Breast epithelium (tissue), 4 donors: ENCODE measurements around the gene KIFAP3. TPM values are rescaled to one million over a fixed set of nuclear protein-coding genes. Genes with fewer than 3 reads are reported as not detected.
A peak's percentile ranks its signal among the peaks of the same experiment; 100 is the strongest.

Experiments used
- DNase-seq, 2 donors: peaks; one replicate each; pipeline ENCODE4 v3.0.0-alpha.2; 2019; ENCODE audit warnings: low spot score in 2 of 2
- H3K27ac ChIP-seq, 2 donors: fragments of 200-600 bp; sonication (generic) in 1 of 2; one replicate each; pipeline ENCODE4 v1.5.1; 2016 to 2019; ENCODE audit warnings: mild to moderate bottlenecking in 1 of 2
- H3K27me3 ChIP-seq, 2 donors: fragments of 200-600 bp; sonication (generic) in 1 of 2; one replicate each; pipeline versions ENCODE4 v1.5.1 to v1.6.0; 2017 to 2019; ENCODE audit warnings: control low read depth in 1 of 2, mild to moderate bottlenecking in 1 of 2
- H3K36me3 ChIP-seq: fragments of 200-600 bp; one replicate; pipeline ENCODE4 v1.5.1; 2019
- H3K4me1 ChIP-seq, 2 donors: fragments of 200-600 bp; sonication (generic); one replicate each; pipeline ENCODE4 v1.5.1; 2016 to 2019; ENCODE audit warnings: control low read depth in 1 of 2
- H3K4me3 ChIP-seq, 3 donors: fragments of 200-600 bp; sonication (generic); 1 replicate in 2 of 3; 2 replicates in 1 of 3; pipeline ENCODE4 v1.5.1; 2016 to 2019; ENCODE audit warnings: mild to moderate bottlenecking in 3 of 3, moderate library complexity in 2 of 3
- H3K9me3 ChIP-seq, 2 donors: fragments of 200-600 bp; sonication (generic) in 1 of 2; one replicate each; pipeline ENCODE4 v1.5.1; 2016 to 2019; ENCODE audit warnings: control low read depth in 1 of 2
- CTCF ChIP-seq, 3 donors: fragments of 450-650 bp; IDR thresholded peaks; one replicate each; pipeline ENCODE4 v1.5.1; 2016 to 2017; ENCODE audit warnings: antibody characterized with exemption in 3 of 3, mild to moderate bottlenecking in 3 of 3, moderate library complexity in 3 of 3
- POLR2A ChIP-seq: fragments of 450-650 bp; IDR thresholded peaks from one replicate; pipeline ENCODE4 v1.6.1; 2016; ENCODE audit warnings: antibody characterized with exemption, mild to moderate bottlenecking, moderate library complexity
- POLR2AphosphoS5 ChIP-seq, 3 donors: sonication (generic); formaldehyde crosslinking; IDR thresholded peaks; one replicate each; pipeline ENCODE4 v1.6.1; 2017; ENCODE audit warnings: antibody characterized with exemption in 3 of 3
- intact Hi-C: fragments of 100-400 bp; cut with DNase I; formaldehyde crosslinking; loops from one replicate; pipeline ENCODE4 v1.15.1; 2023; ENCODE audit warnings: low total_unique reads
- total RNA-seq, 3 donors: library from RNA; depleted of rRNA; stranded (reverse); fragments of >200 nt; gene quantifications; one replicate each; pipeline ENCODE4 v1.1.0, GENCODE V29; 2016

The KIFAP3 gene
- total RNA-seq, 3 donors from 2014 or later = 29.0 to 41.1 (median 37.7) TPM

- DNase-seq = no peak
- Histone ChIP-seq H3K4me3 (no peak overlapping the region), H3K9me3 (no peaks in the 10 kb centered on the region), H3K27ac (peak overlapping the region in 1 of 2 donors; percentile 14), H3K36me3 (no peaks in the 10 kb centered on the region), H3K27me3 (no peaks in the 10 kb centered on the region), H3K4me1 (no peaks in the 10 kb centered on the region)
- intact Hi-C loops = no loop called here
- TF ChIP-seq POLR2AphosphoS5 (IDR thresholded peaks at IDR 0.05) = no peak
- no peak for TF ChIP-seq CTCF (IDR thresholded peaks at IDR 0.05)
- TF ChIP-seq POLR2A = no peak
These were observed 74.7 kb downstream of the KIFAP3 start for GRCh38 chr1:169999761-170000160.

GRCh38 chr1:169999331-169999741, 75.2 kb downstream of the KIFAP3 start:
- H3K4me1 ChIP-seq = no peaks in the 10 kb centered on the region
- no peaks in the 10 kb centered on the region for H3K36me3 ChIP-seq
- TF ChIP-seq POLR2A (no peak), POLR2AphosphoS5 (IDR thresholded peaks at IDR 0.05) (no peak), CTCF (IDR thresholded peaks at IDR 0.05) (no peak)
- H3K9me3 ChIP-seq = no peaks in the 10 kb centered on the region
- no peaks in the 10 kb centered on the region for H3K27me3 ChIP-seq
- peak overlapping the region in 1 of 2 donors; percentile 14 for H3K27ac ChIP-seq
- DNase-seq = no peak
- intact Hi-C loops = no loop called here
- H3K4me3 ChIP-seq = no peak overlapping the region

- Histone ChIP-seq H3K27ac (no peak overlapping the region), H3K4me3 (no peak overlapping the region), H3K27me3 (no peaks in the 10 kb centered on the region), H3K9me3 (no peaks in the 10 kb centered on the region), H3K36me3 (no peaks in the 10 kb centered on the region), H3K4me1 (no peaks in the 10 kb centered on the region)
- DNase-seq = no peak
- intact Hi-C loops = no loop called here
- TF ChIP-seq POLR2AphosphoS5 (IDR thresholded peaks at IDR 0.05) (no peak), CTCF (IDR thresholded peaks at IDR 0.05) (no peak)
These were observed 78.5 kb downstream of the KIFAP3 start for GRCh38 chr1:169995993-169996392.

- Histone ChIP-seq H3K27ac (no peak overlapping the region), H3K4me3 (no peak overlapping the region), H3K4me1 (no peaks in the 10 kb centered on the region), H3K27me3 (no peaks in the 10 kb centered on the region), H3K36me3 (no peaks in the 10 kb centered on the region), H3K9me3 (no peaks in the 10 kb centered on the region)
- TF ChIP-seq POLR2AphosphoS5 (IDR thresholded peaks at IDR 0.05) = no peak
- no peak for TF ChIP-seq POLR2A
- TF ChIP-seq CTCF (IDR thresholded peaks at IDR 0.05) = no peak
- DNase-seq = no peak
- intact Hi-C loops = no loop called here
These were observed 85.2 kb downstream of the KIFAP3 start for GRCh38 chr1:169989246-169989645.

GRCh38 chr1:169985757-169986156, 88.7 kb downstream of the KIFAP3 start:
- DNase-seq = no peak
- Histone ChIP-seq H3K4me3 (no peak overlapping the region), H3K36me3 (no peaks in the 10 kb centered on the region), H3K27ac (no peak overlapping the region), H3K9me3 (no peaks in the 10 kb centered on the region), H3K4me1 (no peaks in the 10 kb centered on the region), H3K27me3 (no peaks in the 10 kb centered on the region)
- intact Hi-C loops = no loop called here
- TF ChIP-seq POLR2A (no peak), POLR2AphosphoS5 (IDR thresholded peaks at IDR 0.05) (no peak), CTCF (IDR thresholded peaks at IDR 0.05) (no peak)
